22Rv1 (cell line): ENCODE results near the gene BCR.

Experiments
- ZFX ChIP-seq: fragments of 450-650 bp; IDR thresholded peaks from 2 replicates; pipeline ENCODE4 v1.6.1; 2017; ENCODE audit warnings: antibody characterized with exemption, borderline replicate concordance
- TF ChIP-seq, protein P1 (sequence below): fragments of 450-650 bp; IDR thresholded peaks from 2 replicates; pipeline ENCODE4 v1.5.1; 2017; ENCODE audit warnings: mild to moderate bottlenecking

GRCh38 chr22:23272834-23273233 is 92.5 kb downstream of the BCR start:
- TF ChIP-seq, protein P1, sequence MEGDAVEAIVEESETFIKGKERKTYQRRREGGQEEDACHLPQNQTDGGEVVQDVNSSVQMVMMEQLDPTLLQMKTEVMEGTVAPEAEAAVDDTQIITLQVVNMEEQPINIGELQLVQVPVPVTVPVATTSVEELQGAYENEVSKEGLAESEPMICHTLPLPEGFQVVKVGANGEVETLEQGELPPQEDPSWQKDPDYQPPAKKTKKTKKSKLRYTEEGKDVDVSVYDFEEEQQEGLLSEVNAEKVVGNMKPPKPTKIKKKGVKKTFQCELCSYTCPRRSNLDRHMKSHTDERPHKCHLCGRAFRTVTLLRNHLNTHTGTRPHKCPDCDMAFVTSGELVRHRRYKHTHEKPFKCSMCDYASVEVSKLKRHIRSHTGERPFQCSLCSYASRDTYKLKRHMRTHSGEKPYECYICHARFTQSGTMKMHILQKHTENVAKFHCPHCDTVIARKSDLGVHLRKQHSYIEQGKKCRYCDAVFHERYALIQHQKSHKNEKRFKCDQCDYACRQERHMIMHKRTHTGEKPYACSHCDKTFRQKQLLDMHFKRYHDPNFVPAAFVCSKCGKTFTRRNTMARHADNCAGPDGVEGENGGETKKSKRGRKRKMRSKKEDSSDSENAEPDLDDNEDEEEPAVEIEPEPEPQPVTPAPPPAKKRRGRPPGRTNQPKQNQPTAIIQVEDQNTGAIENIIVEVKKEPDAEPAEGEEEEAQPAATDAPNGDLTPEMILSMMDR = no peak
- no peak for TF ChIP-seq ZFX
